CD4-positive, CD25-positive, alpha-beta regulatory T cell (primary cell): ENCODE data around the gene CPED1. TPM values are rescaled to one million over a fixed set of nuclear protein-coding genes. Genes with fewer than 3 reads are reported as not detected.
"Not testable (repeated sequence)": the region's sequence is repeated elsewhere in the genome, so short reads cannot be mapped to it uniquely, and the experiment has no call there.

Source experiments
- ATAC-seq, 2 donors: fragments of 150-1000 bp; cut with Tn5 transposase; one replicate each; pipeline ENCODE4 v1.10.0; 2021; ENCODE audit warnings: low read depth in 2 of 2, moderate number of reproducible peaks in 2 of 2, moderate library complexity in 1 of 2
- DNase-seq, 3 donors: peaks; one replicate each; pipeline versions ENCODE4 v3.0.0 to v3.0.0-alpha.2; 2012 to 2022; ENCODE audit warnings: mixed read lengths in 1 of 3
- H3K27ac ChIP-seq: one replicate; pipeline ENCODE4 v1.7.0; 2013; ENCODE audit warnings: mild to moderate bottlenecking, low read length; ENCODE audit not compliant: insufficient read depth, poor library complexity, severe bottlenecking
- H3K27me3 ChIP-seq: one replicate; pipeline ENCODE4 v1.7.0; 2013; ENCODE audit warnings: low read length; ENCODE audit not compliant: control insufficient read depth, insufficient read depth
- H3K36me3 ChIP-seq: one replicate; pipeline ENCODE4 v1.7.0; 2013; ENCODE audit warnings: mild to moderate bottlenecking, low read length, moderate library complexity; ENCODE audit not compliant: control insufficient read depth, insufficient read depth
- H3K4me1 ChIP-seq: 2 replicates; pipeline ENCODE4 v1.7.0; 2013; ENCODE audit warnings: mild to moderate bottlenecking, low read length; ENCODE audit not compliant: insufficient read depth, control insufficient read depth, poor library complexity, severe bottlenecking
- H3K4me3 ChIP-seq: one replicate; pipeline ENCODE4 v1.7.0; 2013; ENCODE audit warnings: low read depth, mild to moderate bottlenecking, low read length, moderate library complexity
- H3K9me3 ChIP-seq, 2 experiments: 1 replicate in 1 of 2; 2 replicates in 1 of 2; pipeline ENCODE4 v1.7.0; 2013; ENCODE audit warnings: low read length in 2 of 2, mild to moderate bottlenecking in 1 of 2, moderate library complexity in 1 of 2; ENCODE audit not compliant: control insufficient read depth in 2 of 2
- H3K27ac Mint-ChIP-seq, 3 donors: one replicate each; pipeline ENCODE4 v1.8.0; 2020 to 2022; ENCODE audit warnings: mild to moderate bottlenecking in 3 of 3, mixed read lengths in 3 of 3, moderate library complexity in 2 of 3
- H3K27me3 Mint-ChIP-seq: one replicate; pipeline ENCODE4 v1.8.0; 2022; ENCODE audit warnings: mild to moderate bottlenecking, mixed read lengths
- H3K36me3 Mint-ChIP-seq: one replicate; pipeline ENCODE4 v1.8.0; 2020; ENCODE audit warnings: mixed read lengths
- H3K4me1 Mint-ChIP-seq, 4 donors: one replicate each; pipeline ENCODE4 v1.8.0; 2020 to 2022; ENCODE audit warnings: mixed read lengths in 4 of 4, mild to moderate bottlenecking in 1 of 4
- H3K4me3 Mint-ChIP-seq, 4 donors: one replicate each; pipeline ENCODE4 v1.8.0; 2020 to 2022; ENCODE audit warnings: mild to moderate bottlenecking in 4 of 4, mixed read lengths in 4 of 4, moderate library complexity in 3 of 4
- H3K9me3 Mint-ChIP-seq, 7 donors: one replicate each; pipeline ENCODE4 v1.8.0; 2020 to 2022; ENCODE audit warnings: mixed read lengths in 7 of 7, mild to moderate bottlenecking in 3 of 7, moderate library complexity in 2 of 7
- polyA plus RNA-seq, 4 donors: library from polyadenylated mRNA; unstranded; fragments of 300-500 nt; fragmentation: Illumina TruSeq; gene quantifications; one replicate each; pipeline ENCODE4 v1.2.3, GENCODE V29; 2021
- total RNA-seq: library from RNA; stranded (reverse); gene quantifications from one replicate; pipeline ENCODE4 v1.2.3, GENCODE V29; 2022

The CPED1 gene
- total and polyA plus RNA-seq, 5 donors from 2014 or later, result 0.17 to 0.24 TPM; not detected in 3

- no peaks in the 10 kb centered on the region for H3K36me3 ChIP-seq
- H3K36me3 Mint-ChIP-seq, result no peaks in the 10 kb centered on the region
- peaks cover 10% of the 10 kb centered on the region for H3K27me3 Mint-ChIP-seq
- no peaks in the 10 kb centered on the region for H3K9me3 ChIP-seq
- ATAC-seq (no peak), DNase-seq (peak in 1 of 3 donors; percentile 35)
- no peak overlapping the region for H3K27ac Mint-ChIP-seq
- H3K27ac ChIP-seq, result no peak overlapping the region
- no peaks in the 10 kb centered on the region for H3K4me1 ChIP-seq
- H3K4me1 Mint-ChIP-seq, result peaks cover 0 to 8% (median 5%) of the 10 kb centered on the region in 4 donors
- H3K27me3 ChIP-seq, result peaks cover 2% of the 10 kb centered on the region
- no peak overlapping the region for H3K4me3 Mint-ChIP-seq
- H3K4me3 ChIP-seq, result no peak overlapping the region
- peaks cover 0 to 1% (median 0%) of the 10 kb centered on the region in 7 donors for H3K9me3 Mint-ChIP-seq
These were observed 6.5 kb upstream of the CPED1 start for GRCh38 chr7:120981888-120982615.

- not testable (repeated sequence) for ATAC-seq, H3K27ac ChIP-seq, H3K9me3 Mint-ChIP-seq, H3K4me3 Mint-ChIP-seq, H3K27ac Mint-ChIP-seq, H3K4me3 ChIP-seq, DNase-seq, H3K36me3 ChIP-seq, H3K36me3 Mint-ChIP-seq, H3K9me3 ChIP-seq
- Mint-ChIP-seq H3K4me1 (peaks cover 5 to 18% (median 15%) of the 10 kb centered on the region in 4 donors), H3K27me3 (peaks cover 25% of the 10 kb centered on the region)
- Histone ChIP-seq H3K27me3 (peaks cover 12% of the 10 kb centered on the region), H3K4me1 (peaks cover 11% of the 10 kb centered on the region)
These were observed 4.9 kb upstream of the CPED1 start for GRCh38 chr7:120983592-120983991.

GRCh38 chr7:120984406-120984805, 4.1 kb upstream of the CPED1 start:
- peaks cover 33% of the 10 kb centered on the region for H3K27me3 Mint-ChIP-seq
- no peak for ATAC-seq
- H3K4me1 ChIP-seq, result peaks cover 14% of the 10 kb centered on the region
- no peaks in the 10 kb centered on the region for H3K36me3 Mint-ChIP-seq
- peaks cover 12 to 24% (median 16%) of the 10 kb centered on the region in 4 donors for H3K4me1 Mint-ChIP-seq
- H3K27ac Mint-ChIP-seq, result no peak overlapping the region
- no peak overlapping the region for H3K4me3 ChIP-seq
- no peak overlapping the region for H3K27ac ChIP-seq
- peaks cover 0 to 2% (median 0%) of the 10 kb centered on the region in 7 donors for H3K9me3 Mint-ChIP-seq
- no peak overlapping the region for H3K4me3 Mint-ChIP-seq
- H3K27me3 ChIP-seq, result peaks cover 20% of the 10 kb centered on the region
- H3K36me3 ChIP-seq, result no peaks in the 10 kb centered on the region
- H3K9me3 ChIP-seq, result no peaks in the 10 kb centered on the region
- no peak for DNase-seq

GRCh38 chr7:120985130-120985758, 3.3 kb upstream of the CPED1 start:
- ATAC-seq, result no peak

GRCh38 chr7:120985839-120986238, 2.7 kb upstream of the CPED1 start:
- H3K4me3 ChIP-seq, result no peak overlapping the region
- peaks cover 14% of the 10 kb centered on the region for H3K4me1 ChIP-seq
- H3K27me3 Mint-ChIP-seq, result peaks cover 48% of the 10 kb centered on the region
- no peaks in the 10 kb centered on the region for H3K36me3 ChIP-seq
- DNase-seq (no peak), ATAC-seq (no peak)
- H3K4me1 Mint-ChIP-seq, result peaks cover 12 to 25% (median 19%) of the 10 kb centered on the region in 4 donors
- no peak overlapping the region for H3K27ac ChIP-seq
- peaks cover 0 to 4% (median 0%) of the 10 kb centered on the region in 7 donors for H3K9me3 Mint-ChIP-seq
- H3K36me3 Mint-ChIP-seq, result no peaks in the 10 kb centered on the region
- H3K9me3 ChIP-seq, result no peaks in the 10 kb centered on the region
- no peak overlapping the region for H3K4me3 Mint-ChIP-seq
- no peak overlapping the region for H3K27ac Mint-ChIP-seq
- H3K27me3 ChIP-seq, result peaks cover 29% of the 10 kb centered on the region

More at GRCh38 chr7:120985130-120985758, 3.3 kb upstream of the CPED1 start:
- no peaks in the 10 kb centered on the region for H3K36me3 Mint-ChIP-seq
- no peak for DNase-seq
- peaks cover 42% of the 10 kb centered on the region for H3K27me3 Mint-ChIP-seq
- no peak overlapping the region for H3K4me3 ChIP-seq
- peaks cover 12 to 25% (median 19%) of the 10 kb centered on the region in 4 donors for H3K4me1 Mint-ChIP-seq
- H3K27me3 ChIP-seq, result peaks cover 25% of the 10 kb centered on the region
- H3K4me1 ChIP-seq, result peaks cover 14% of the 10 kb centered on the region
- no peaks in the 10 kb centered on the region for H3K36me3 ChIP-seq
- H3K27ac ChIP-seq, result no peak overlapping the region
- H3K4me3 Mint-ChIP-seq, result no peak overlapping the region
- H3K27ac Mint-ChIP-seq, result no peak overlapping the region
- peaks cover 0 to 2% (median 0%) of the 10 kb centered on the region in 7 donors for H3K9me3 Mint-ChIP-seq
- no peaks in the 10 kb centered on the region for H3K9me3 ChIP-seq

GRCh38 chr7:120986650-120987049, 1.9 kb upstream of the CPED1 start:
- H3K4me3 Mint-ChIP-seq, result no peak overlapping the region
- Histone ChIP-seq H3K27ac (no peak overlapping the region), H3K27me3 (peaks cover 32% of the 10 kb centered on the region), H3K9me3 (no peaks in the 10 kb centered on the region), H3K36me3 (no peaks in the 10 kb centered on the region), H3K4me1 (peaks cover 14% of the 10 kb centered on the region), H3K4me3 (no peak overlapping the region)
- H3K36me3 Mint-ChIP-seq, result no peaks in the 10 kb centered on the region
- H3K27ac Mint-ChIP-seq, result no peak overlapping the region
- peaks cover 0 to 4% (median 0%) of the 10 kb centered on the region in 7 donors for H3K9me3 Mint-ChIP-seq
- DNase-seq, result no peak
- H3K4me1 Mint-ChIP-seq, result peaks cover 12 to 25% (median 19%) of the 10 kb centered on the region in 4 donors
- peaks cover 56% of the 10 kb centered on the region for H3K27me3 Mint-ChIP-seq
- ATAC-seq, result no peak

GRCh38 chr7:120987280-120987679, 1.2 kb upstream of the CPED1 start:
- peaks cover 8 to 20% (median 16%) of the 10 kb centered on the region in 4 donors for H3K4me1 Mint-ChIP-seq
- Histone ChIP-seq H3K4me1 (peaks cover 14% of the 10 kb centered on the region), H3K4me3 (no peak overlapping the region), H3K27me3 (peaks cover 37% of the 10 kb centered on the region), H3K36me3 (no peaks in the 10 kb centered on the region), H3K9me3 (no peaks in the 10 kb centered on the region), H3K27ac (no peak overlapping the region)
- peaks cover 0 to 4% (median 0%) of the 10 kb centered on the region in 7 donors for H3K9me3 Mint-ChIP-seq
- DNase-seq, result no peak
- H3K27me3 Mint-ChIP-seq, result peaks cover 62% of the 10 kb centered on the region
- H3K36me3 Mint-ChIP-seq, result no peaks in the 10 kb centered on the region
- no peak overlapping the region for H3K4me3 Mint-ChIP-seq
- ATAC-seq, result no peak
- H3K27ac Mint-ChIP-seq, result no peak overlapping the region
